NCI-H82 treated with DMSO at 0.1 percent for 48 hours (cell line): ENCODE data around the gene TGM6.

ENCODE experiments used
- DNase-seq: peaks from one replicate; lab custom pipeline; 2025; ENCODE audit not compliant: unreplicated experiment; lab: John Stamatoyannopoulos, UW

The TGM6 gene

GRCh38 chr20:2451939-2452732 lies 71.4 kb downstream of the TGM6 start:
- peak; percentile 63 for DNase-seq

GRCh38 chr20:2453792-2454191 lies 73.1 kb downstream of the TGM6 start:
- DNase-seq: no peak

- no peak for DNase-seq
These were observed 75.2 kb downstream of the TGM6 start for GRCh38 chr20:2455771-2456497.

- DNase-seq: no peak
These were observed 78.3 kb downstream of the TGM6 start for GRCh38 chr20:2458919-2459499.

- no peak for DNase-seq
These were observed 79.5 kb downstream of the TGM6 start for GRCh38 chr20:2459981-2460751.

- no peak for DNase-seq
These were observed 80.2 kb downstream of the TGM6 start for GRCh38 chr20:2460752-2461424.

- no peak for DNase-seq
These were observed 81.8 kb downstream of the TGM6 start for GRCh38 chr20:2462484-2462883.

GRCh38 chr20:2463616-2464365 lies 83.1 kb downstream of the TGM6 start:
- no peak for DNase-seq

- no peak for DNase-seq
These were observed 84.4 kb downstream of the TGM6 start for GRCh38 chr20:2465100-2465499.

- DNase-seq: no peak
These were observed 86.7 kb downstream of the TGM6 start for GRCh38 chr20:2467412-2467811.

GRCh38 chr20:2468581-2469407 lies 88.1 kb downstream of the TGM6 start:
- DNase-seq: no peak

- peak; percentile 19 for DNase-seq
These were observed 89.3 kb downstream of the TGM6 start for GRCh38 chr20:2469991-2470422.

- DNase-seq: peak; percentile 99
These were observed 89.9 kb downstream of the TGM6 start, which contains the start of gene SNRPB for GRCh38 chr20:2470423-2471193. SNRPB (minus strand) TSS chr20:2470789; CDS start chr20:2470690, 99 bp downstream.

- DNase-seq: no peak
These were observed 92.8 kb downstream of the TGM6 start for GRCh38 chr20:2473516-2473915.

GRCh38 chr20:2475850-2476741 lies 95.4 kb downstream of the TGM6 start:
- no peak for DNase-seq

- no peak for DNase-seq
These were observed 96.3 kb downstream of the TGM6 start for GRCh38 chr20:2476742-2477615.
